Measurements from ENCODE around the gene KANSL1.

- TF ChIP-seq, protein P1, sequence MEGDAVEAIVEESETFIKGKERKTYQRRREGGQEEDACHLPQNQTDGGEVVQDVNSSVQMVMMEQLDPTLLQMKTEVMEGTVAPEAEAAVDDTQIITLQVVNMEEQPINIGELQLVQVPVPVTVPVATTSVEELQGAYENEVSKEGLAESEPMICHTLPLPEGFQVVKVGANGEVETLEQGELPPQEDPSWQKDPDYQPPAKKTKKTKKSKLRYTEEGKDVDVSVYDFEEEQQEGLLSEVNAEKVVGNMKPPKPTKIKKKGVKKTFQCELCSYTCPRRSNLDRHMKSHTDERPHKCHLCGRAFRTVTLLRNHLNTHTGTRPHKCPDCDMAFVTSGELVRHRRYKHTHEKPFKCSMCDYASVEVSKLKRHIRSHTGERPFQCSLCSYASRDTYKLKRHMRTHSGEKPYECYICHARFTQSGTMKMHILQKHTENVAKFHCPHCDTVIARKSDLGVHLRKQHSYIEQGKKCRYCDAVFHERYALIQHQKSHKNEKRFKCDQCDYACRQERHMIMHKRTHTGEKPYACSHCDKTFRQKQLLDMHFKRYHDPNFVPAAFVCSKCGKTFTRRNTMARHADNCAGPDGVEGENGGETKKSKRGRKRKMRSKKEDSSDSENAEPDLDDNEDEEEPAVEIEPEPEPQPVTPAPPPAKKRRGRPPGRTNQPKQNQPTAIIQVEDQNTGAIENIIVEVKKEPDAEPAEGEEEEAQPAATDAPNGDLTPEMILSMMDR (conservative IDR thresholded peaks at IDR 0.05), result no peak
- no peak for TF ChIP-seq ZFX (IDR thresholded peaks at IDR 0.05)
Observed at GRCh38 chr17:46090871-46091270, 102.4 kb downstream of the KANSL1 start.
